HG03108 (cell line): ENCODE data around the gene DENND1A.

Source experiments
- ATAC-seq: cut with Tn5 transposase; IDR thresholded peaks from one replicate; pipeline ENCODE4 v1.9.1; 2021; ENCODE audit warnings: moderate library complexity; ENCODE audit not compliant: unreplicated experiment

The DENND1A gene

DNA sequence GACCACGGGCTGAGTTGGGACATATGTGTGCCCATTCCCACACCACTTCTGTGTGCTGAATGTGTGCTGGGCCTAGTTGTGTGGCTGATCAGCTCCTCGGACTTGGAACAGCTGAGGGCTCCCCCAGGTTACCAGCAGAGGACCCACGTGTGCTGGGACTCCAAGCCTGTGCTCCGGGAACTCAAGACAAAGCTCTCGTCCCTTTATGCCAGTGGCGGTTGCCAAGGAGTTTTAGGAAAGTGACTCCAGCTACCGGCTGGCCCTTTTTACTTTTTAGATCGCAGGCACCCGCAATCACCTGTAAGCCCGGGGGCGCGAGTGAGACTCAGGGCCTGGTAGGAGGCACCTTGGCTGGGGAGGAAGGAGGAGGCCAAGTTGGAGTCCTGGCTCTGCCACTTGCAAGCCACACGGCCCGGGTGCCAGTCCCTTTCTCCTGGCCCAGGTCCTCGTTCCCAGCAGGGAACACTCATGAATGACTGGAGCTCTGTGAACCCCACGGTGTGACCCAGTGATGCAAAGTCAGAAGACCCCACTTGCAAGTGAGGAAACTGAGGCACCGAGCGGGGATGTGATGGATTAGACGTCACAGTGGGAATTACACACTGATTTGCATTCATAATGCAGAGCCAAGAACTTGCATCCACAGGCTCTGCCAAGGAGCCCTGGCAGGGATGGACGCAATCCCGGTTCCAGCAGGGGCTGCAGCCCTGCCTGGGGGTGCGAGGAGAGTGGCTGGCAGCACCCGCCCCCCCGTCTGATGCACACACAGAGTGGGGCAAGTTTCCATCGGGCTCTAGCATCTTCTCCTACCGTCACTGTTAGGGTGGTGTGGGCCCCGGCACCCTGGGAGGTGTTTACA is 547.0 kb downstream of the DENND1A start:
- no peak for ATAC-seq

- no peak for ATAC-seq
Measured at GRCh38 chr9:123380852-123381705, 548.8 kb downstream of the DENND1A start.

GRCh38 chr9:123378956-123379660 is 550.8 kb downstream of the DENND1A start:
- no peak for ATAC-seq

DNA sequence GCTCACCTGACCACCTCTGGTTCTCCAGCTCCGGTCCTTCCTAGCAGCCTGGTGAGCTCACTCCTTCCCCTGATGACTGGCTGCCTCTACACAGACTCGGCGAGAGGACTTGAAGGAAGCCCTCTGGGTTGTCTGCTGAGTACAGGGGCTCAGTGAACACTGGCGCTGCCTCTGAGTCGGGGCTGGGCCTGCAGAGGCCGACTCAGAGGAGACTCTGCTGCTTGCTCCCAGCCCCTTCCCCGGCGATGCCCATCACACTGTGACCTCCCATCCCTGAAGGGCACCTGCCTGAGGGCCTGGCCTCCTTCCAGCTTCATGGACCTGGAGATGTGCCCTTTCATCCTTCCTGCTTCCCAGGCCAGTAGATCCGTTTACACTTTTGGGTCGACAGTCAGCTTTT is 551.9 kb downstream of the DENND1A start:
- ATAC-seq: no peak

DNA sequence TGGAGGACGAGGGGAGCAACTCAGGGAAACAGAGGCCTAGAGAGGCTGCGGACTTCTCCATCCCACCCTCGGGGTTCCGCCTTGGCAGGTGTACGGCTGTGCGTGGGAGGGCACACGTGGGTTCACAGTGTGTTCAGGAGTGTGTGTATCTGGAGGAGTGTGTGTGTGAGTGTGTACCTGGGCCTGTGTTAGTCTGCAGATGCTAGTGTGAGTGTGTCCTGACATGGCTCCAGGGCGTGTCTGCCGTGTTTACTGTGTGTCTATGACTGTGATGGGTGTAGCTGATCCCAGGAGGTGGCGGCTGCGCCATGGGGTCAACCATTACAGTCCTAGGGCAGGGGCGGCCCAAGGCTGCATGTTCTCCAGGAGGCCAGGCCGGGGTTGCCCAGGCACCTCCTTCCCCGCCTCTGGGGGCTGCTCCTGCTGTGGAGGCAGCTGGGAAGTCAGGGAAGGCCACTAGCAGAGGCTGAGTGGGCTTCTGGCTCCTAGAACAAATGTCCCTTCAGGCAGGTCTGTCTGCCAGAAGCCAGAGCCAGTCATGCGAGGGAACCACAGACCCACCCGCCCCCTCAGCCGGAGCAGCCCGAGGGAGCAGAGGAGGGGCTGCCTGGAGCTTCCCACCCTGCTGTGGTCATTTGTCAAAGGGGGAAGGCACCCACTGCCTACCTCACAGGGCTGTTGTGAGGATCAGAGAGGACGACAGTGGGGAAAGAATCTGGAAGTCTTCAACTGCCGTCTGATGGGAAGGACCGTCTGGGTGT is 552.5 kb downstream of the DENND1A start:
- ATAC-seq: no peak

DNA sequence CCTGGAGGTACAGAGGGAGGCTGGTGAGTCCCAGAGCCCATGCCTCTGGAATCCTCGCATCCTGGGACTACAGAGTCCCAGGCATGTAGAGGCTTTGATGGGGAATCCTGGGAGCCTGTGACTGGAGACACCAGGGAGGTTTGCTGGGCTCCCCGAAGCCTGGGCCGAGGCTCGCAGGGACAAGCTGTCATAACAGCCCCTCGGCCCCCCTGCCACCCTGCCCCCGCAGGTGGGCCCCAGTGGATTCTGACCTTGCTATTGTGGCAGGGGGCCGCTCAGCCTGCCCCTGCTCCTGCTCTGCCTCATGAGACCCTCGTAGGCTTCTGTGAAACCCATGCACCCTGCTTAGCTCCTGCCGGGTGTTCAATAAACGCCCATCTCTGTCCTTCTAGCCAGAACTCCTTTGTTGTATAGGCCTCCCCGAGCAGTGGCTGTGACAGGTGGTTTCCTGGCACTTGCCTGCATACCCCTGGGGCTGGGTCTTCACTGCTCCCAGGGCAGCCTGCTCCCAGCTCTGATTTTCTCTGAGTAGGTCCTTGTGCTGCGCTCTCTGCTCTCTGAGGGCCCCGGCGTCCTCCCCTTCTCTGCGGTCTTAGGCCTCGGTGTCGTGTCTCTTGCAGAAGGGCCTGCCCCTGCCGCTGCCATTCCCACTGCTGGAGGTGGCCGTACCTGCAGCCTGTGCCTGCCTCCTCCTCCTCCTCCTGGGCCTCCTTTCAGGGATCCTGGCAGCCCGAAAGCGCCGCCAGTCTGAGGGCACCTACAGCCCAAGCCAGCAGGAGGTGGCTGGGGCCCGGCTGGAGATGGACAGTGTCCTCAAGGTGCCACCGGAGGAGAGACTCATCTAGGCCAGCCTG is 553.5 kb downstream of the DENND1A start:
- ATAC-seq: no peak

DNA sequence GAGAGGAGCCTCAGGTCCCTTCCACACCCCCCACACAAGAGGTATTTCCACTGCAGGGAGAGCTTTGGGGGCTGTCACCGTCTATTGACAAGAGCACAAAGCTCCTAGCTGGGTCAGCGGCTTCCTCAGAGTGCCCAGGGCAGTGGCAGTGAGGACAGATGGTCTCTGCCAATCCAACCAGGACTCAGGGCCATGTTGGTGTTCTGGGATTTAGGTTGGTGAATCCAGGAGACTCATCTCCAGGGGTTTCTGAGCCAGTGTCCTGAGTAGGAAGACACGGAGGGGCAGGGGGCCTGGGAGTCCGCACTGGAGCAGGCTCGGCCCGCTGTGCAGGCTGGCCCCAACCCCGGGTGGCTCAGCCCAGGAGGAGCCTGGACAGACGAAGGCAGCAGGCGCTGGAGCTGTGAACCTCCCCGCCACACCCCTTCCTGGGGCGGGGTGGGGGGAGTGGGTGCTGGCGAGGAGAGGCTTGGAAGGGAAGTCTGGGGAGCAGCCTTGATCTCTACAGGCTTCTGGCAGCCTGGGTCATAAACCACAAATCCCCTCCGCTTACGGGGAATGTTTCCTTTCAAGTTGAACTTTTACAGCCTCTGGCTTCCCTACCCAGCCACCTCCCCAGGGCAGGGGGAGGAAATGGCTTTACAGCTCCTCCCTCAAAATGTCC is 554.3 kb downstream of the DENND1A start:
- no peak for ATAC-seq

DNA sequence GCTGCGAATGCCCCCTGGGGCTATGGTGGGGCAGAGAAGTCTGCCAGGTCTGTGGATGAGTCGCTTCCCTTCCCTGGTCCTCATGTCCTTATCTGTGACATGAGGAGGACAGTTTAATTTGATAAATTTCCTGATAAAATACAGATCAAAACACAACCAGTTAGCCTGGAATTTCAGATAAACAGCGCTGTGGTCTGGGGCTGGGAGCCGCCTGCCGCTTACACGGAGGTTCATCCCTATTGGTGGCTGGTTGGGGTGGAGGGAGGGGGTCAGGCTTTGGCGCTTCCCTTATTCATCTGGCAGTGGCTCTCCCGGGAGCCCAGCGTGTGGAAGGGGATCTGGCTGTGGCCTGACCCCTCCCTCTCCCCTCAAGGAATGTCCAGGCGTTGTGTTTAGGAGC is 556.0 kb downstream of the DENND1A start:
- no peak for ATAC-seq

GRCh38 chr9:123373447-123373923 is 556.4 kb downstream of the DENND1A start:
- ATAC-seq: no peak

DNA sequence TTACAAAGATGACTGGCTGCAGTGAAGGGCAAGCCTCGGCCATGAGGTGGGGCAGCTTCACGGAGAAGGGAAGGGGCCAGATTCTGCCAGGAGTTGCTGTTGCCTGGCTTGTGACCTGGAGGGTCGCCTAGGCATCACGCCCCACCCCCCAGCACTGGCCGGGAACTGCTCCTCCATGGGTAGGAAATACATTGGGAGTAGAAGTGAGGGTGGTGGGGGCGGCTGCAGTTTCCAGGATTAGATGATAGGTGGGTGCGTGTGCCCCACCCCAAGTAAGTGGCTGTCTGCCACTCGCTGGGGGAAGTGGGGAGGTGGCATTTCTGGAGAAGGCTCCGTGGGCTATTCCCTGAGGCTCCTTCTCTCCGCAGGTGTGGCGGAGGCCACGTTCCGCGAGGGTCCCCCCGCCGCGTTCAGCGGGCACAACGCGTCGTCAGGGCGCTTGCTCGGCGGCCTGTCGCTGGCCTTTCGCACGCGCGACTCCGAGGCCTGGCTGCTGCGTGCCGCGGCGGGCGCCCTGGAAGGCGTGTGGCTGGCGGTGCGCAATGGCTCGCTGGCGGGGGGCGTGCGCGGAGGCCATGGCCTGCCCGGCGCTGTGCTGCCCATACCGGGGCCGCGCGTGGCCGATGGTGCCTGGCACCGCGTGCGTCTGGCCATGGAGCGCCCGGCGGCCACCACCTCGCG is 557.0 kb downstream of the DENND1A start:
- no peak for ATAC-seq

GRCh38 chr9:123371805-123372590 is 557.9 kb downstream of the DENND1A start:
- ATAC-seq: no peak

DNA sequence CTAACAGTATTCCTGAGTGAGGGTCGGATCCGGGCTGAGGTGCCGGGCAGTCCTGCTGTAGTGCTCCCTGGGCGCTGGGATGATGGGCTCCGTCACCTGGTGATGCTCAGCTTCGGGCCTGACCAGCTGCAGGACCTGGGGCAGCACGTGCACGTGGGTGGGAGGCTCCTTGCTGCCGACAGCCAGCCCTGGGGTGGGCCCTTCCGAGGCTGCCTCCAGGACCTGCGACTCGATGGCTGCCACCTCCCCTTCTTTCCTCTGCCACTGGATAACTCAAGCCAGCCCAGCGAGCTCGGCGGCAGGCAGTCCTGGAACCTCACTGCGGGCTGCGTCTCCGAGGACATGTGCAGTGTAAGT is 558.7 kb downstream of the DENND1A start:
- ATAC-seq: no peak

- no peak for ATAC-seq
Measured at GRCh38 chr9:123370526-123371227, 559.2 kb downstream of the DENND1A start.

GRCh38 chr9:123370108-123370507 is 559.8 kb downstream of the DENND1A start:
- no peak for ATAC-seq

- ATAC-seq: no peak
Measured at GRCh38 chr9:123369296-123369695, 560.6 kb downstream of the DENND1A start.

DNA sequence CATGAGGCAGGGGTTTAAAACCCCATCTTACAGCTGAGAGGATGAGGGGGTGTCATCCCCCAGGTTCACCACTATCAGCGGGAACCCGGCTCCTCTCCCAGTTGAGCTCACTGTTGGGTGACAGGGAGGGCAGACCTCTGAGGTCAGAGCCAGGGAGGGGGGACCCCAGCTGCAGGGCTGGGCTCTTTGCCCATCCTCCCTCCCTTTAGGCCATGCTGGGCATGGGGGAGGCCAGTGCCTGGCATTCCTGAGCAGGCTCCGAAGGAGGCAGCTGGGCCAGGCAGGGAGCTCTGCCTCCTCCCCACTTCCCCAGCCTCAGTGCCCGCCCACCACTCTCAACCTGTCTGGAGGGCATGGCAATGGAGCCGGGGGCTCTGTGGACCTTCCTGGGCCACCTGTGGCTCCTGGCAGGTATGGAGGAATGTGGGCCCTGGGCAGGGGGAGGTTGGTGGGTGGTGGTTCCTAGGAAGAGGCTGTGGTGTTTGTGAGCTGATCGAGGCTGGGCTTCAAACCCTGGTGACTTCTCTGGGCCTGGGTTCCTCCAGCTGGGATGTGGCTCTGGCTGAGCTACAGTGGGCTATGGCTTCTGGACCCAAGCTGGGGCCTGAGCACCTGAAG is 561.3 kb downstream of the DENND1A start:
- ATAC-seq: no peak

GRCh38 chr9:123368023-123368422 is 561.9 kb downstream of the DENND1A start:
- ATAC-seq: no peak
